Measurements from ENCODE around the gene ANGPTL4.
"Not testable (repeated sequence)": the region's sequence is repeated elsewhere in the genome, so short reads cannot be mapped to it uniquely, and the experiment has no call there.

Gene ANGPTL4

GRCh38 chr19:8363803-8364771 lies at the start of gene ANGPTL4:
TSS of gene ANGPTL4 (plus strand) at chr19:8364155. CDS start at chr19:8364322, 167 bp downstream.
- DNase-seq: no peak

DNA sequence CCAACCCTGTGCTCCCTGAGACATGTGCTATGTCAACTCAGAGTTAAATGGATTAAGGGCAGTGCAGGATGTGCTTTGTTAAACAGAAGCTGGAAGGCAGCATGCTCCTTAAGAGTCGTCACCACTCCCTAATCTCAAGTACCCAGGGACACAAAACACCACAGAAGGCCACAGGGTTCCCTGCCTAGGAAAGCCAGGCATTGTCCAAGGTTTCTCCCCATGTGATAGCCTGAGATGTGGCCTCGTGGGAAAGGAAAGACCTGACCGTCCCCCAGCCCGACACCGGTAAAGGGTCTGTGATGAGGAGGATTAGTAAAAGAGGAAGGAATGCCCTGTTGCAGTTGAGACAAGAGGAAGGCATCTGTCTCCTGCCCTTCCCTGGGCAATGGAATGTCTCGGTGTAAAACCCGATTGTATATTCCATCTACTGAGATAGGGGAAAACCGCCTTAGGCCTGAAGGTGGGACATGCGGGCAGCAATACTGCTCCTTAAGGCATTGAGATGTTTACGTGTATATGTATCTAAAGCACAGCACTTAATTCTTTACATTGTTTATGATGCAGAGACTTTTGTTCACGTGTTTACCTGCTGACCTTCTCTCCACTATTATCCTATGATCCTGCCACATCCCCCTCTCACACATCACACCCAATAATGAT lies 48.8 kb upstream of the ANGPTL4 start:
- DNase-seq: not testable (repeated sequence)

DNA sequence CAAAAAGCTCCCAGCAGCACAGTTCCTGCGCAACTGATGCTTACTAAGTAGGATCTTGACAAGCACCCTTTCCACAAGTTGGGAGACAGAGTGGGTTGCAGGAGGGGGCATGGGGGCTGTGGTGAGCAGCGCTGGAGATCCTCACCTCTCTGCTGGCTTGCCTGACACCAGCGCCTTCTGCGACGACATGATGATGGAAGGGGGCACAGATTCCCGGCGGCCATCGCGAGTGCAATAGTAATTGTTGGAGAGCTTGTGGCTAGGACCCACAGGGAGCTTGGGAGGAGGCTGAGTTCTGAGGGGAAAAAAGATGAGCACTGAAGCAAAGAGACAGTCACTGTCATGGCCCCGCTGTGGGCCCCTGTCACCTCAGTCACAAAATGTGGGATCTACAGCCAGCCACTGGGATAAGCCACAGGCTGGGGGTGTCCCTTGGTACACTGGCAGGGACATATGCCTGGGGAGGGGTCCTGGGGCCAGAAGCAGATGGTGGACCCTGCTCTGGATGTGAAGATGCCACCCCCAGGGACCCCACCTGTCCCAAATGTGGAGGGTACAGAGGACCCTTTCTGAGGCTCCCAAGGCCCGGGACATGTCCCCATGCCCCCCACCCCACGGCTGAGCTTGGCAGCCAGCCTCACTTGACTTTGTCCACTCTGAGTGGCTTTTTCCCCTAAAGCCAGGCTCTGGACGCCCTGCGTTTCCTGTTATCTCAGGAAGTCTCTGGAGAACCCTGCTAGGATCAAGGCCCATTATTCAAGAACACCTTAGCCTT lies 47.4 kb upstream of the ANGPTL4 start:
- no peak for DNase-seq

GRCh38 chr19:8318835-8319234 lies 45.1 kb upstream of the ANGPTL4 start:
- not testable (repeated sequence) for DNase-seq

DNA sequence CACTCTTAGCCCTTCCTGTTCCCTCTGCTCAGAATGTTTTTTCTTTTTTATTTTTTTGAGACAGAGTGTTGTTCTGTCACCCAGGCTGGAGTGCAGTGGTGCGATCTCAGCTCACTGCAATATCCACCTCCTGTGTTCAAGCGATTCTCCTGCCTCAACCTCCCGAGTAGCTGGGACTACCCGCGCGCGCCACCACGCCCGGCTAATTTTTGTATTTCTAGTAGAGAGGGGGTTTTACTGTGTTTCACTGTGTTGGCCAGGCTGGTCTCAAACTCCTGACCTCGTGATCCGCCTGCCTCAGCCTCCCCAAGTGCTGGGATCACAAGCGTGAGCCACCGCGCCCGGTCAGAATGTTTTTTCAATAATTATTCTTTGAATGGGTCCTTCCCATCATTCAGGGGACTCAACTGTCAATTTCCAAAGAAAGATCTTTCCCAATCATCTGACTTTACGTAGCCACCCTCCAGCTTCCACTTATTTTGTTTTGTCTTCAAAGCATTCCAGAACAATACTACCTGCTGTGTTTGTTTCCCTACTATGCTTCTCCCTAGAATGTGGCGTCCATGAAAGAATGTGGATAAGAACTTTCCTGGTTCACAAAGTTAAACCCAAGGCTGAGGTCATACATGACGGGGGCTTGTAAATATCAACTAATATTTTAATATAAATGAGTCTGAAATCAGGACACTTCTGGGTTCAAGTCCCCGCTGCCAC lies 44.0 kb upstream of the ANGPTL4 start:
- DNase-seq: no peak

GRCh38 chr19:8320564-8321066 lies 43.3 kb upstream of the ANGPTL4 start:
- no peak for DNase-seq

GRCh38 chr19:8321067-8321985 lies 42.6 kb upstream of the ANGPTL4 start, which contains the start of the genes NDUFA7 and RPS28:
TSS of gene NDUFA7 (minus strand) at chr19:8321375. CDS start at chr19:8321358, 17 bp downstream.
TSS of gene RPS28 (plus strand) at chr19:8321496. CDS start at chr19:8321531, 35 bp downstream.
- DNase-seq: peak; percentile 96

DNA sequence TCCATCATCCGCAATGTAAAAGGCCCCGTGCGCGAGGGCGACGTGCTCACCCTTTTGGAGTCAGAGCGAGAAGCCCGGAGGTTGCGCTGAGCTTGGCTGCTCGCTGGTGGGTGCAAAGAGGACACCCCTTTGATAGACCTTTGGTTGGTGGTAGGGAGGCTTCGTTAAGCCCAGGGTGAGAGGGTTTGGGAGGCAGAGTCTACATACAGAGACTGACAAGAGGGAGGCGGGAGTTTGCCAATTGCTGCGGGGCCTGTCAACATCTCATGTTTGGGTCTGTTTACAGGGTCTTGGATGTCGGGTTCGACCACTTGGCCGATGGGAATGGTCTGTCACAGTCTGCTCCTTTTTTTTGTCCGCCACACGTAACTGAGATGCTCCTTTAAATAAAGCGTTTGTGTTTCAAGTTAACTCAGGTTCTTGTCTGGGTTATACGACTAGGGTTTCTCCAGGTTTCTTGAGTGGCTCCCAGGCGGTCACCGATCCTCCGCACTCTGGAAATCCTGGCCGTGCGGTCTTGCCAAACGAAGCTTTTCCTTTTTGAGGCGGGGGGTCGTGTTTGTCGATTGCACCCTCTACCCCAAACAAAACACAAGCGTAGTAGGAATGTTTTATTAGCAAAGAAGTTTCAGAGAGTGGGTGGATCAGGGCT lies 41.8 kb upstream of the ANGPTL4 start:
- DNase-seq: no peak

DNA sequence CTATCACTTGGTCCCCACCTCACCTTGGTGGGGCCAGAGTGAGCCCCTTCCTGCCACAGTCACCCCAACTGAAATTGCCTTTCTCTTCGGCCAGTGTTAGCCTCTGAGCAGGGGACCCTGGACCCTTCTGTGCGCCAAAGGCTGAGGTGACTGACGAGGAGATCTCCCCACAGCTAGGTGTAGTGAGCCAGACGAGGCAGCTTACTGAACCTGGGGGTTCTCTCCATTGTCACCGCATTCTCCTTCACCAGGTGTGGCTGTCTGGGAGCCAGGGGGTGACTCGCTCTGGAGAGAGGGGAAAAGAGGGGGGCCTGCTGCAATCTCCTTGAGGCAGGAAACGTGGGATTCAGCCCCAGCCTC lies 41.3 kb upstream of the ANGPTL4 start:
- DNase-seq: no peak

- no peak for DNase-seq
These were observed 40.2 kb upstream of the ANGPTL4 start for GRCh38 chr19:8323781-8324185.

DNA sequence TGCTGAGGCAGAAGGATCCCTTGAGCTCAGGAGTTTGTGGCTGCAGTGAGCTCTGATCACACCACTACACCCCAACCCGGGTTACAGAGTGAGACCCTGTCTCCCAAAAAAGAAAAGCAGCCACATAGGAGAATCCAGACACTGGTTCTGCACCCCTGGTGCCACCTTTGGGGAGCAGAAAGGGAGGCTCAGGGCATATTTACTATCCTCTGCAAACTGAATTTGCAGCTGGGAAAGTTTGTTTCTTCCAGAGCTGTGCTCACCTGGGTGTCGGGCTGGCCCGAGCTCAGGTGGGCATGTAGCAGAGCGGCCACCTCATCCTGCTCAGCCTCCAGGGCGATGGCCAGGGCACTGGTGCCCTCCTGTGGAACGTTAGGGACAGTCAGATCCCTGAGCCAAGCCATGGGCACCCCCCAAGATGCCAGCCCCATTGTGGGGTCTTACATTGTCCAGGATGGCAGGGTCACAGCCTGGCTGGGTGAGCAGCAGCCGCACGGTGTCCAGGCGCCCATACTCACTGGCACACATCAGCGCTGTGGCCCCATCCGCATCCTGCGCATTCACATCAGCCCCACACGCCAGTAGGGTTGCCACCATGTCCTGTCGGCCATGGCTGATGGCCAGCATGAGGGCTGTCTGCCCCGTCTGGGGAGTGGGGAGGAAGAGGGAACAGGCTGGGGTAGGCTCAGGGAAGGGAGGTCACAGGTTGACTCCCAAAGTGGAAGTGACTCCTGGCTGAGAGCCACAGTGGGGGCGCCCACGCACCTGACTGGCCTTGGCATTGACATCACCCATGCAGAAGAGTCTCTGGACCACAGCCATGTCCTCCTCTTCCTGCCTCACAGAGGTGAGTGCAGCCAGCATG lies 39.5 kb upstream of the ANGPTL4 start:
- no peak for DNase-seq

GRCh38 chr19:8325454-8325853 lies 38.5 kb upstream of the ANGPTL4 start:
- no peak for DNase-seq

DNA sequence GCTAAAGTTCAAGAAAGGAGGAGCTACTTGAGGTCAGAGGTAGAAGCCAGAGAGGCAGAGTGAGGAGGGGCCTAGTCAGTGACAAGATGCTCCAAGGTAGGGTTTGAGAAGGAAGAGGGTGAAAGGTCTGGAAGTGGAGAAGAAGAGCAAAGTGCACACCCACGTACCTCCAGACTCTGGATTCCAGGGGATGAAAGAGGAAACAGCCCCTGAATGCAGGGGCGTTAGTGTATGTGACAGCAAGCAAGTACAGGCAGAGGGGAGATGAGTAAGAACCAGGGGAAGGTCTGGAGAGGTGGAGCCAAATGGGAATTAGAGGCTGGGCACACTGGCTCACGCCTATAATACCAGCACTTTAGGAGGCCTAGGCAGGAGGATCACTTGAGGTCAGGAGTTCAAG lies 34.0 kb upstream of the ANGPTL4 start:
- no peak for DNase-seq

GRCh38 chr19:8331263-8331845 lies 32.6 kb upstream of the ANGPTL4 start:
- no peak for DNase-seq

- DNase-seq: no peak
These were observed 30.8 kb upstream of the ANGPTL4 start for GRCh38 chr19:8332976-8333766.

DNA sequence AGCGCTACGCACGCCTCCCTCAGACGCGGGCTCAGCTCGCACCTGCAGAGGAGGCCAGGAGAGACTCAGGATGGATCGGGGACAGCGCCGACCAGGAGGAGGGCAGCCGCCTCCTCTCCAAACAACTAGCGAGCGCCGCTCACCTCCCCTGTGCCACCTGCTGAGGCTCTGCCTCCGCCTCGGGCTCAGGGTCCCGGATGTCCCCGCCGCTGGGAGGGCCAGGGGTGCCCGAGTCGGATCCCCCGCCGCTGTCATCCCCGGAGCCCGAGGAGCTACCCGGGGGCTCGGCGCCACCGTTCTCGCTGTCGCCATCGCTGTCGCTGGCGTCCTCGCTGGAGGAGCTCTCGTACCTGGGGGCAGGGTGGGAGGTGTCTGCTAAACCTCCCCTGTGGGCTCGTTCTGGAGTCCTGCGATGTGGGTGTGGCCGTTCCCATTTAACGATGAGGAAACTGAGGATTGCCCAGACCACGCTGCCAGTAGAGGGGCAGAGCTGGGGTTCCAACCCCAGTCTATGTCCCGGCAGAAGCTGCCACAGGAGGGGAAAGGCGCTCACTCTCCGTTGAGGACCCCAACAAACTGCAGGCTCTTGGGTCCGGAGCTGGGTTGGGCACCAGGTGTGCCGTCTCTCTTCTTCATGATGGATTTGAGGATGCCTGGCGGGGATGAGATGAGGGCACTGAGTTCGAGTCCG lies 30.0 kb upstream of the ANGPTL4 start:
- no peak for DNase-seq
